IPS-20b (cell line): ENCODE data around the gene COX19.

Source experiments
- H3K27ac ChIP-seq: one replicate; pipeline ENCODE4 v1.5.1; 2013; ENCODE audit warnings: low read length
- H3K27me3 ChIP-seq: 2 replicates; pipeline ENCODE4 v1.6.1; 2013; ENCODE audit warnings: mild to moderate bottlenecking, low read length, inconsistent platforms; ENCODE audit not compliant: insufficient read depth
- H3K36me3 ChIP-seq: 2 replicates; pipeline ENCODE4 v1.6.1; 2013; ENCODE audit warnings: low read depth, mild to moderate bottlenecking, inconsistent platforms, low read length, moderate library complexity; ENCODE audit not compliant: insufficient read depth
- H3K4me1 ChIP-seq: 2 replicates; pipeline ENCODE4 v1.6.1; 2013; ENCODE audit warnings: mild to moderate bottlenecking, control low read depth, inconsistent platforms, low read length, moderate library complexity; ENCODE audit not compliant: insufficient read depth
- H3K4me3 ChIP-seq: 2 replicates; pipeline ENCODE4 v1.5.1; 2013; ENCODE audit warnings: mild to moderate bottlenecking, low read length, inconsistent platforms
- H3K9ac ChIP-seq: 2 replicates; pipeline ENCODE4 v1.6.1; 2013; ENCODE audit warnings: low read depth, mild to moderate bottlenecking, inconsistent platforms, low read length, moderate library complexity
- H3K9me3 ChIP-seq: 2 replicates; pipeline ENCODE4 v1.6.1; 2013; ENCODE audit warnings: mild to moderate bottlenecking, low read depth, low read length, inconsistent platforms; ENCODE audit not compliant: insufficient read depth

COX19 gene

DNA sequence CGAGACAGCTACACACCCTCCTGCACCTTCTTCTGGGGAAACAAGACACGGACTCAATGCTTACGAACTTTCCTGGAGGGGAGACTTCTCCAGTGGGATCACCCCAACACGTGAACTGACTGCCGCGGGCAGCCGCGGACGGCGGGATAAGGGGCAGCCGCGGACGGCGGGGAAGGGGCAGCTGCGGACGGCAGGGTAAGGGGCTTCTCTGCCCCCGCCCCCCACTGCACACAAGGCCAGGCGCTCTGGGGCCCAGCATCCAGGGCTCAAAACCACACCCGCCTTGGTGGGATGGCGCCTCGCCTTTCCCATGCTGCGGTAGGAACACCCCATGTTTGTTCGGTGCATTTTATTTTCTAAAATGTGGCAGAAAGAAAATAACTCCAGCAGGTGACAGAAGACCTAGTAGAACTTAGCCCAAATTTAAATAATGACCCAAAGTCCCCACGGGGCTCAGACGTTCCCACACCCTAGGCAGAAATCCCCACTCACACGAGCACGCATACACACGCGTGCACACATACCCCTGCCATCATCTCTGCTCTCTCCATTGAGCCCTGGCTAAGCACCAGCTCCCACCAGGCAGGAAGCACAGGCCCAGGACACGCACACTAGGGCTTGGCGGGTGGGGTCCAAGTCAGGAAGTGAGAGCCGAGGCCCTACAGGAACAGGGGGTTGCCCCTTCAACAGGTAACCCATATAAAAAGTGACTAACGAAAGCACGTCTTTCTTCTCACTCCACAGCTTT, 42.4 kb upstream of the COX19 start:
- Histone ChIP-seq H3K9ac (no peak overlapping the region), H3K27ac (no peak overlapping the region), H3K36me3 (0 out of 2 replicates have a peak, but pooled peaks cover 3% of the 10 kb centered on the region), H3K4me3 (no peak overlapping the region), H3K9me3 (no peaks in the 10 kb centered on the region), H3K4me1 (no peaks in the 10 kb centered on the region), H3K27me3 (no peaks in the 10 kb centered on the region)

DNA sequence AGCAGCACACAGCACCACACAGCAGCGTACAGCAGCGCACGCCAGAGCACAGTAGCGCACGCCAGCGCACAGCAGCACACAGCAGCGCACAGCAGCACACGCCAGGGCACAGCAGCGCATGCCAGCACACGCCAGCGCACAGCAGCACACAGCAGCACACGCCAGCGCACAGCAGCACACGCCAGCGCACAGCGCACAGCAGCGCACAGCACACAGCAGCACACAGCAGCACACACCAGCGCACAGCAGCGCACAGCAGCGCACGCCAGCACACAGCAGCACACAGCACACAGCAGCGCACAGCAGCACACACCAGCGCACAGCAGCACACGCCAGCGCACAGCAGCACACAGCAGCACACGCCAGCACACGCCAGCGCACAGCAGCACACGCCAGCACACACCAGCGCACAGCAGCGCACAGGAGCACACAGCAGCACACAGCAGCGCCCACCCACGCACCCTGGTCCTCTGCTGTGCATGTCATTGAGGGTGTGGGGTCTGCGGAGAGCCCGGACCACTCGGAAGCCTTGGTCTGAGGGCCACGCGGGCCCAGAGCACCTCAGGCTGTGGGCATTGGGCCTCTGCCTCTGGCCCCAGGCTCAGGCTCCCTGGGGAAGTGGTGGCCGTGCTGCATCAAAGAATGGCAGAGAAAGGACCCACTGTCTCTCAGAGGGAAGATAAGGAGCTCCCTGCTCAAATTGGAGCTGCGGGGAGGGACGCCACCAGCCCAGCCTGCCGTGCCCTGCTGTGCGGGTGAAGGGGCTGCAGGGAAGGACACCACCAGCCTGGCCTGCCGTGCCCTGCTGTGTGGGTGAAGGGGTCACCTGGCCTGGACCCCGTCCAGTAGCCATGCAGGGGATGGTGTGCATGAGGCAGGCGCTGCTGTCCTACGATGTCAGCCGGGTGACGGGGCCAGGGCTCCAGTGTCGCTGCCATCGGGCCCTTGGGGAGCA, 41.5 kb upstream of the COX19 start:
- no peaks in the 10 kb centered on the region for H3K27me3 ChIP-seq

DNA sequence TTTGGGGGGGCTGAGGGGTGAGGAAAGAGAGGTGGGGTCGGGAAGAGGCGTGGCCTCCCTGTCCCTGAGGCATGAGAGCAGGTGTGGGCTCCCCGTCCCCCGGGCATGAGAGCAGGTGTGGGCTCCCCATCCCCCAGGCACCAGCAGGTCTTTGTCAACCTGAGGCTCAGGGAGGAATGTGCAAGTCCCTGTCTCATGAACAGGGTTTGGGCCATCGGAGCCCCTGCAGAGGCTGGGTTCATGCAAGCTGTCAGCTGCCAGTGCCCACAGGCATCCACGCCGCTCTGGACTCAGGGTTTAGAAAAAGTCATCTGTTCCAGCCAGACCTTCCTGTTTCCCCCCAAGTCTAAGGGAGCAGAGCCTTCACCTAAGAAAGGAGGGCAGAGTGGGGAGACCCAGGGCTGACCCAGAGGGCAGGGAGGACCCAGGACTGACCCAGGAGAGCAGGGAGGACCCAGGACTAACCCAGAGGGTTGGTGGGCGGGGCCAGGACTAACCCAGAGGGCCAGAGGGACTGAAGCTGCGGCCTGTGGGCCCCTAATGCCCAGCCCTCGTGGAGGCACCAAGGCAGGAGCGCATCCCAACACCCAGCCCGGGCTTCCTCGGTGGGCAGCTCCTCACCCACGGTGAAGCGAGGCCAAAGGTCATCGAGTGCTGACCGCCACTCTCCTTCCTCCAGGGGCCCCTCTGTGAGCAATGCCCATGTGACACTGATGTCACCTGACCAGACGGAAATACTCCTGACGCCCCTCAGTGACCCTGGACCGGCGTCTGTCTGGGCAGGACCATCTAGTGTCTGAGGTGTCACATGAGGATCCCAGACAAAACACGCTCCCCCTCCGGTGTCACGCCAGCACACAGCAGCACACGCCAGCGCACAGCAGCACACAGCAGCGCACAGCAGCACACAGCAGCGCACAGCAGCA, 40.1 kb upstream of the COX19 start:
- Histone ChIP-seq H3K4me1 (no peaks in the 10 kb centered on the region), H3K9ac (no peak overlapping the region), H3K36me3 (no peaks in the 10 kb centered on the region), H3K27ac (no peak overlapping the region), H3K9me3 (no peaks in the 10 kb centered on the region), H3K27me3 (no peaks in the 10 kb centered on the region), H3K4me3 (no peak overlapping the region)

More for the DNA sequence above, 41.5 kb upstream of the COX19 start:
- Histone ChIP-seq H3K36me3 (0 out of 2 replicates have a peak, but pooled peaks cover 3% of the 10 kb centered on the region), H3K4me3 (no peak overlapping the region), H3K9ac (no peak overlapping the region), H3K9me3 (no peaks in the 10 kb centered on the region), H3K27ac (no peak overlapping the region), H3K4me1 (no peaks in the 10 kb centered on the region)

DNA sequence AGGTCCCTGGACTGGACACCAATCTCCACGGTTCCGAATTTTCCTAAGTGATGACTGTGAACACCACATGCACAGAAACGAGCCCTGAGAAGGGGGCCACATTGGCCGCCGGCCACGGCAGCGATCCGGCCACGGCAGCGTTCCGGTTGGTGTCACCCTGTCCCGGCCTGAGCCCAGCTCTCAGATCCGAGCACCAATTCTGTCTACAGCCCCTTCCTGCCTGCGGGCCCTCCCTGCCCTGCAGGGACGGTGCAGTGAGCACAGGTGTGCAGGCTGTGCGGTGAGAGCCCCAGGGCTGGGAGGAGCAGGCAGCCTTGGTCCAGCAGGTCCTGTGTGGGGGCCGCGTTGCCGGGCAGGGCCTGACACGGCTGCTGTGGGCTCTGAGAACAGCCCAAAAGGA, 39.3 kb upstream of the COX19 start:
- H3K4me1 ChIP-seq, result no peaks in the 10 kb centered on the region
- no peaks in the 10 kb centered on the region for H3K27me3 ChIP-seq
- no peak overlapping the region for H3K27ac ChIP-seq
- no peak overlapping the region for H3K9ac ChIP-seq
- no peaks in the 10 kb centered on the region for H3K9me3 ChIP-seq
- no peaks in the 10 kb centered on the region; the same call in 1 of the 2 replicates for H3K36me3 ChIP-seq
- no peak overlapping the region for H3K4me3 ChIP-seq

DNA sequence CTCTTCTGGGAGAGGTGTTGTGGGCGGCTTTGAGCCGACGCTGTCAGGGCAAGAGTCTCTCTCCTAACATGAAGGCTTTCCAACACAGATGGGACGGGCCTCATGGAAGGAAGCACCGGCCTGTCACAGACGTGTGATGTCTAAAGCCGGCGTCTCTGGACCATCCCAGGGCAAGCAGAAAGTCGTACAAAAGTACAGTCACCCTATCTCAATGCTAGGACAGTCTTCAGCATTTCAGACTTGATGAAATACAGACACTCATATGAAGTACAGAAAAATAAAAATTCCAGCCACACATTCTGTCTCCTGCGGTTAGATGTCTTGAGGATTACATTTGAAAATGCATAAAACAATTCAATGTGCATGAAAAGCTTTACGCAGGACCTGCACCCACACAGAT, 38.2 kb upstream of the COX19 start:
- H3K27me3 ChIP-seq, result no peaks in the 10 kb centered on the region
- H3K36me3 ChIP-seq, result no peaks in the 10 kb centered on the region; the same call in 1 of the 2 replicates
- H3K4me3 ChIP-seq, result no peak overlapping the region
- no peaks in the 10 kb centered on the region for H3K4me1 ChIP-seq
- no peak overlapping the region for H3K9ac ChIP-seq
- no peak overlapping the region for H3K27ac ChIP-seq
- no peaks in the 10 kb centered on the region for H3K9me3 ChIP-seq

DNA sequence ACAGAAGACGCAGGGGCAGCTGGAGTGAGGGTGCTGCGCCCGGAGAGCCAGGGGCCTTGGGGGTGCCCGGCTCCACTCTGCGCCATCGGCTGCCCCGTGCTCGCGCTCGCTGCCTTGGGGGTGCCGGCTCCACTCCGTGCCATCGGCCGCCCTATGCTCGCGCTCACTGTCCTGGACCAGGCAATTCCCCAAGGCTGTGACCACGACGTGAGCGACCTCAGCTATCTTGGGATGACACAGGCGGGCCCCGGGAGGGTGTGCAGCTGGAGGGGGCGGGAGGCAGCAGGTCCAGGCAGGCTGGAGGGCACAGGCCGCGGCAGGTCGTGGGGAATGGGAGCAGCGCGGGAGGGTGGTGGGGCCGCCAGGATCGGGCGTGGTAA, 37.4 kb upstream of the COX19 start:
- Histone ChIP-seq H3K36me3 (no peaks in the 10 kb centered on the region; the same call in 1 of the 2 replicates), H3K9me3 (no peaks in the 10 kb centered on the region), H3K27me3 (no peaks in the 10 kb centered on the region), H3K27ac (no peak overlapping the region), H3K4me1 (no peaks in the 10 kb centered on the region), H3K9ac (no peak overlapping the region), H3K4me3 (no peak overlapping the region)

DNA sequence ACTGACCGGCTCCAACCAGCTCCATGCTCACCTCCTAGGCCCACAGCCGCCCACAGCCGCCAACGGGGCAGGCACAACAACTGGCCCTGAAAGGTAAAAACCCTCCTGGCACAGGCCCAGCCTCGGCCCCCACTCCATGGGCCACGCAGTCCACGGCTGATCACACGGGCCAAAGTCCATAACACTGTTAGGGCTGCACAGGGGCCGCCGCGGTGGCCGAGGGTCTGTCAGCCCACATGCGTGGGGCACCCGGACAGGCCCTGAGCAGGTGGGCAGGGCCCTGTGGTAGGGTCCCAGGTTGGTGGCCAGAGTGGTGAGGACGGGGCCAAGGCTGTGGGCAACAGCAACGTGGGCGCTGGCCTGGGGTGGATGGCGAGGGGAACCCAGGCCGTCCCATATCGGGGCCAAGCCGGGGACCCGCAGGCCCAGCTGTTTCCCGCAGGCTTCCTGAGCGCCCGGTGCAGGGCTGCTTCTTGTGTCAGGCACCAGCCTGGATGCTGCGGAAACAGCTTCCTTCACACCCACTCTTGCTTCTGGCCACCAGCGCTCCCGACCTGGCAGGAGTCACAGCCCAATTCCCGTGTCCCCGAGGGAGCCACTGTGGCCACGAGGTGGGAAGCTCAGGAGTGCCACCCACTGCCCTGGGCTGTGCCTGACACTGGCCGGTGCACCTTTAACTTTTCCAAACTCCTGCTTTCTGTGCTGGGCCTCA, 36.8 kb upstream of the COX19 start:
- Histone ChIP-seq H3K4me3 (no peak overlapping the region), H3K9me3 (no peaks in the 10 kb centered on the region), H3K27ac (no peak overlapping the region), H3K9ac (no peak overlapping the region), H3K36me3 (no peaks in the 10 kb centered on the region; the same call in 1 of the 2 replicates), H3K27me3 (no peaks in the 10 kb centered on the region), H3K4me1 (no peaks in the 10 kb centered on the region)

DNA sequence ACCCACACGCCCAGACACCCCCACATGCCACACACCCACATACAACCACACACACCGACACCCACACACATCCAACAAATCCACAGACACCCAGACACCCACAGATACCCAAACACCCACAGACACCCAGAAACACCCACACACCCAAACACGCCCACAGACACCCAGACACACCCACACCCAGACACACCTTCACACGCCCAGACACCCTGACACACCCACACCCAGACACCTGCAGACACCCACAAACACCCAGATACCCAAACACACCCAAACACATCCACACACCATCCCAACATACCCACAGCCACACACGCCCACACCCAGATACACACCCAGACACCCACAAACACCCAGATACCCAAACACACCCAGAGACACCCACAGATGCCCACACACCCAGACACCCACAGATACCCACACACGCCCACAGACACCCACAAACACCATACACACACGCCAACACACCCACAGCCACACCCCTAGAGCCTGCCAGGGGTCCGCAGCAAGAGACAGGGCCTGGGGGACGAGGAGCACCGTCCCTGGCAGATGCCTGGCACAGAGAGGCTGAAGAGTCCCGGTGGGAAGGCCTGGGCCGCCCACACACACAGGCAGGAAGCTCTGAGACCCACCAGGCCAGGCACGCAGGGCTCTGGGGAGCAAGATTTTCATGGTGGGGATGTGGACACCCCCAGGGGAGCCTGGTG, 36.1 kb upstream of the COX19 start:
- H3K27ac ChIP-seq, result no peak overlapping the region
- H3K27me3 ChIP-seq, result no peaks in the 10 kb centered on the region
- no peaks in the 10 kb centered on the region for H3K9me3 ChIP-seq
- H3K4me1 ChIP-seq, result no peaks in the 10 kb centered on the region
- no peak overlapping the region for H3K4me3 ChIP-seq
- H3K36me3 ChIP-seq, result no peaks in the 10 kb centered on the region; the same call in 1 of the 2 replicates
- H3K9ac ChIP-seq, result no peak overlapping the region

DNA sequence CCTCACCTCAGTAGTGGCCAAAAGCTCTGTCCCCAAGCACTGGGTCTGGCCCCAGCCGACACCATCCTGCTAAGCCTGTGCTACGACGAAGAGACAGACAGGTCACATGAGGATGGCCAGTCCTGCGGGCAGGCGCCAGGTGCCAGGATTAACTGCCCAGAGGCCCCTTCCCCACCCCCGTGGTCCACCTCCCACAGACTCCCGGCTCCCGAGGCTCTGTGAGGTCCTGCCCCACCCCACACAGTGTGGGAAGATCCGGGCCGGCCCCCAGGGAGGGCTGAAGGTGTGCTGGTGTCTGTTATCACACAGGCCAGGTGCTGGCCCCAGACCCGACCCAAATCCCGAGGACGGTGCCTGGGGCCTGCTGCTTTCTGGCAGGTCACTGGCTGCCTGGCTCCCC, 34.9 kb upstream of the COX19 start:
- Histone ChIP-seq H3K4me1 (no peaks in the 10 kb centered on the region), H3K9me3 (no peaks in the 10 kb centered on the region), H3K4me3 (no peak overlapping the region), H3K27me3 (no peaks in the 10 kb centered on the region), H3K36me3 (no peaks in the 10 kb centered on the region; the same call in 1 of the 2 replicates), H3K27ac (no peak overlapping the region), H3K9ac (no peak overlapping the region)

DNA sequence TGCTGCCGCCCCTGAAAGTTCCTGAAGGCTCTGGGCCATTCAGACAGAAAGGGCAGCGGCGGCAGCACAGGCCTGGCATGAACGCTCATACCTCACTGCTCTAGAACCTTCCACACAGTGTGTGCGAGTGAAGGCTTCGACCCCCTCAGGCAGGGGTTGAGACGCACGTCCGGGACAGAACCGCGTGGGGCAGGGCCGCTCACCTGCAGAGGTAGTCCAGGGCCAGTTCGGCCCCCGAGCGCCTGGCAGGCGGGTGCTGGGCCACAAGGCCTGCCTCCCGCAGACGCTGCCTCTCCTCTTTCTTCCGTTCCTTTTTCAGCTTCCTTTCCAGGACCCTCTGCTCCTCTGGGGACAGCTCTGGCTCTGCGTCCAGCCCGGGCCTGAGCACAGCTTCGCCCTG, 34.4 kb upstream of the COX19 start:
- H3K9ac ChIP-seq, result no peak overlapping the region

More for the DNA sequence above, 34.4 kb upstream of the COX19 start:
- Histone ChIP-seq H3K27ac (no peak overlapping the region), H3K9me3 (no peaks in the 10 kb centered on the region), H3K4me1 (no peaks in the 10 kb centered on the region), H3K36me3 (no peaks in the 10 kb centered on the region; the same call in 1 of the 2 replicates), H3K27me3 (no peaks in the 10 kb centered on the region), H3K4me3 (no peak overlapping the region)
